Measurements from ENCODE around the gene ZDHHC12.

ZDHHC12 gene

DNA sequence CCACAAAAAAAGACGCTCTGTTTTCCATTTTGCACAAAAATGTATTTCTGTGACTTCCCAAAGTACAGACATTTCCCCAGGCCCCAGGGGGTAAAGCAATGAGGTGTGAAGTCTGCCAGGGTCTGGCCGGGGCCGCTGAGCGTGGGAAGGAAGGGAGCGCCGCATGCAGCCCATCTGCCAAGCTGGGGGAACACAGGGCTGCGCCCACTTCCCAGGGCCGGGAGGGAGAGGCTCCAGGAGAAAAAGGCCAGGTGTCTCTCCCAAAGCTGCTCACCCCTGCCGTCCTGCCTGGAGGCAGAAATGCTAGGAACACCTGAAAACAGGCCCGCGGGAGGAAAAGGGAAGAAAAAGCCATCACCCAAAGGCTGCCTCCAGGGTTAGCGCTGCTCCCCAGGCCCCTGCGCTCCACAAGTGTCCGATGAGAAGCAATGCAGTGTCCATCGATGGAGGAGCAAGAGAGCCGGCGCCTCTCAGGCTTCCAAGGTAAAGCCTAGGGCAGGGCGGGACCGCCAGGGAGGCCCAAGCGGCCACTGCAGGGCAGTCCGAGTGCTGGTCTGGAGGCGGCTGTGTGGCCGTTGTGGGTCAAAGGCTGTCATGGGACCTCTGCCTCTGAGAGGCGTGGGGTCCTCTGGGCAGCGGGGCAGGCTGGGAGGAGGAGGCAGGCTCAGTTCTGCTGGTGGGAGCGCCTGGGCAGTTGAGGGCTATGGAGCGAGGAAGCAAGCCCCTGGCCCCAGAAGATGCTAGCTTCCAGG, 6.0 kb upstream of the ZDHHC12 start:
- DNase-seq (ENCODE audit: low read depth in 1 of 2, low spot score in 1 of 2), result no peak

DNA sequence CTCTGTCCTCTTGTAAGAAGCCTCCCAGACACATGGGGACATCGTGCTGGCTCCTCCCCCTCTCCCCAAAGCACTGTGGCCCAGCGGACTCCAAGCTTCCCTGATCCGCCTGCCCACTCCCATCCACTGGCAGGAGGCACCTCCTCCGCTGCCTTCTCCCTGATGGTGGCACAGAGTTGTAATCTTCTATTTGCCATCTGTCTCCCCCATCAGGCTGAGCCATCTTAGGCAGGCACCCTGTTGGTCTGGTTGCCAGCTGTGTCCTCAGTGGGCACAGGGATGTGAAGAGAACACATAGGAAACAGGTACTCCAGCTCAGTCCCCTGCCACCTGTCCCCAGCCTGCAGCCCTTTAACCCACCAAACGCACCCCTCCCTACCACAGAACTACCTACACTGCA, 5.4 kb upstream of the ZDHHC12 start:
- DNase-seq (ENCODE audit: low read depth in 1 of 2, low spot score in 1 of 2), result no peak

DNA sequence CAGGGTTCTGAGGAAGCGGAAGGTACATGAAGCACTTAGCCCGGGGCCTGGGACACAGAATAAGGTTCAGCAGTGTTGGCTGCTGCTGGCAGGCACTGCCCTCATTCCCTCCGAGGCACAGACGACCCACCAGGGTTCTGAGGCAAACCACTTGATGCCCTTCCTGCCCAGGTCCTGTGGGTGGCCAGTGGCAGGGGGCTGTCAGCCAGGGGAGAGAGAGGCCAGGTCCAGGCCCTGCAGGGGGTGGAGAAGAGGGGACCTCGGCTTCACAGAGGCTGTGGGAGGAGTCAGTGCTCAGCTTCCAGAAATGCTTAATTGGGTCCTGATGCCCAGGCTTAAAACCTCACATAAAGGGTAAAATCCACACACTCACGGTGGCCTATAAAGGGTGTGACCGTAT, 4.4 kb upstream of the ZDHHC12 start:
- DNase-seq (ENCODE audit: low read depth in 1 of 2, low spot score in 1 of 2), result no peak

DNA sequence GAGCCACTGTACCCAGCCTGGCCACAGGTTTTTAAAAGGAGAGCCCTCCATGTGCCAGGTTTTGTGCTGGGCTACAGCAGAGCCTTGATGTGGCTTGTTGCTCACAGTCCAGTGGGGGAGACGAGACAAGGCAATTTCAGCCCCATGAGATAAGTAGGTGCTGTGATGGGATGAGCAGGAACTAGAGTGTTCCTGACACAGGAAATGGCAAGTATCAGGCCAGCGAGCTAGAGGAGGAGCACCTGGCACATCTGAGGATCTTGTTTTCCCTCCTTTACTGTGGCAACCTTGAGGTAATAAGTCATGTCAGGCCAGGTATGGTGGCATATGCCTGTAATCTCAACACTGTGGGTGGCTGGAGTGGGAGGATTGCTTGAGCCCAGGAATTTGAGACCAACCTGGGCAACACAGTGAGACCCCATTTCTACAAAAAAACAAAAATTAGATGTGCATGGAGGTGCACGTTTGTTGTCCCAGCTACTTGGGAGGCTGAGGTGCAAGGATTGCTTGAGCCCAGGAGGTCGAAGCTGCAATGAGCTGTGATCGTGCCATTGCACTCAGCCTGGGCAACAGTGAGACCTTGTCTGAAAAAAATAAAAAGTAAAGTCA, 3.8 kb upstream of the ZDHHC12 start:
- no peak for DNase-seq (ENCODE audit: low read depth in 1 of 2, low spot score in 1 of 2)

DNA sequence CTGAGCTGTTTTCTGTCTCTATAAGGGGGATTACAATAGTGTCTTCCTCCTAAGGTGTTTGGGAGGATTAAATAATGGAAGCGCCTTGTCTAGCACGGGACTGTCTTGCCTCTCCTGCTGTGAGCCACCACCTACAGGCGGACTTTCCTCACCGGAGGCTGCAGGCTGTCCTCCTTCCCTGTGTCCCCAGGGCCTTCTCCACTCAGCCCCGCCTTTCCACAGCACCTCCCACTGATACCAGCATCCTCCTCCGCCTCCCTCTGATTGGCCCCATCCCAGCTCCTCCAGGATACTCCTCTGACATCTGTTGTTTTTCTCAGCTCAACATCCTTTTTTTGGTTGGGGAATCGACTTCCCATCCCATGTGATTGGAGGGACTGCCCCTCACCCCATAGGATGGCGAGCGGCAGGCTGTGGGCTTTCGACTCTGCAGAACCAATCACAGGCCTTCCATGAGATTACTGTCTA, 851 bp upstream of the ZDHHC12 start:
- no peak for DNase-seq (ENCODE audit: low read depth in 1 of 2, low spot score in 1 of 2)

DNA sequence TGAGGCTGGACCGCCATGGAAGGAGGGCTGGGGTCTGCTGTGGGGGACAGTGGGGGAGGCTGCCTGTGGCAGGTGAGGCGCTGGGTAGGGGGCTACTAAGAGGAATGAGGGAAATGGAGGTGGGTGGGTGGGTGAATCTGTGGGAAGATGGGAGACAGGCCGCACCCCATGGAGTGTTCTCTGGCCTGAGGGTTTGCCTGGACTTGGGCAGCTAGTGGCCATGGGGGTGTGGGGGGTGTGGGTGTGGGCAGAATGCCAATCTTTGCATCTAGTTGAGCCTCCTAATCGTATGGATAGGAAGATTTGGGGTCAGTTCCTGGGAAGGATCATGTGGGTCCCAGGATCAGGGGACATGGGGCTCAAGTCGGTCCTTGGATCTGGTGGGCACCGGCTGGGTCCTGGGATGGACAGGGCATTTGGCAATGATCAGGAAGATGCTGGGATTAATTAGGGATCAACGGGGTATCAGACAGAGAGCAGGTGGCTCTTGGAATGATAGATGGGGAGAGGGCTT, 518 bp downstream of the ZDHHC12 start:
- DNase-seq (ENCODE audit: low read depth in 1 of 2, low spot score in 1 of 2), result no peak

DNA sequence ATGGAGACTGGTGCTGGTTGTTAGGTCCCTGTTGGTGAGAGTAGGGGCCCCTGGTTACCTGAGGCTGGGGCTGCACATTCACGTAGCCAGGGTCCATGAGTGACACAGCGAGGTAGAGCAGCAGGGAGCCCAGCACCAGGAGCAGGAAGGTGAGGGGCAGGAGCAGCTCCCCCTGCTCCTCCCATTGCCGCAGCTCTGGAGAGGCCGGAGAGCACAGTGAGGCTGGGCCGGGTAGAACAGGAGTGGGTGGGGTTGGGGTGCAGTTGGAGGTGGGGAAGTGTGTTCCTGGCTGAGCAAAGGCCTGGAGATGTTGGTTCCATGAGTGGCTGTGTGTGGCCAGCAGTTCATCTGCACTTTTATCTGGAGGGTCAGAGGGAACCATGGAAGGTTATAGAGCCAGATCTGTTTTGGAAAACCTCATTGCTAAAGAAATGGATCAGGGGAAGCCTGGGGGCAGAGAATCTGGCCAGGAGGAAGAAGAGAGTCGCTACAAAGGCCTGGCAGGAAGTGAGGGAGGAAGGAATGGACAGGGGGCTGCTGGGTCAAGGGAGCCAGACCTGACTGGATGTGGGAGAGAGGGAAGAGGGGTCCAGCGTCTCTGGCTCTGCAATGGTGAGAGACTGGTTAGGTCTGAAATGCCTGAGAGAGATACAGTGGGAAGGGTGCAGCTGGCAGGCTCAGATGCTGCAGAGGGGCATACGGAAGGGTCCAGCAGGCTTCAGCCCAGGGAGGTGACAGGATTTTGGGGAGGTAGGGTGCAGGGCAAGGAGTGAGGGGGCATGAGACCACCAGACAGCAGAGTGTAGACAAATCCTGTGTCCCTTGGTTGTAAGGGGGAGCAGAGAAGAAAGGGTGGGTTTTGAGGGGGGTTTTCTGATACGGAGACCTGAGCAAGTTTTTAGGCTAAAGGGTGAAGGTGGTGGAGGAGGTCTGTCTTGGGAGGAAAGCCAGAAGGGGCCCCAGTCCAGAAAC, 1.3 kb downstream of the ZDHHC12 start:
- DNase-seq (ENCODE audit: low read depth in 1 of 2, low spot score in 1 of 2), result no peak

DNA sequence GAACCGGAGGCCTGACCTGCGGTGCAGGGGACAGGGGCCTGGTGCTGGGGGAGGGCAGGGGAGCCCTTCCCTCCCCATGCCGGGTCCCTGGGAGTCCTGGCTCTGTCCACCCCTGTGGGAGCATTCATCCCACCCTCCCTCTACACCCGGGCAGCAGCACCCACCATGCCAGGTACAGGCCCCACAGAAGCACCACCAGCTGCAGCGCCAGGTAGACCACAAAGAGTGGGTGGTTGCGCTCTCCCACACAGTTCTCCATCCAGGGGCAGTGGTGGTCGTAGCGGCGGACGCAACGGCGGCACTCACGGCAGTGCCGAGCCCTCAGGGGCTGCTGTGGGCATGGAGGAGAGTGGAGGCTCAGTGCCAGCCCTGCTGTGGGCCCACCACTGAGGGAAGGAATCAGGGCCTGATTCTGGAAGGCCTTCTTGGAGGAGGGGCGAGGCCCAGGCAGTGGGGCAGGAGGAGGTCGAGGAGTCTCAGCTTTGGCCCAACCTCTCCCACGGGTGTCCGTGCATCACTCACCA, 2.4 kb downstream of the ZDHHC12 start:
- DNase-seq (ENCODE audit: low read depth in 1 of 2, low spot score in 1 of 2), result no peak

DNA sequence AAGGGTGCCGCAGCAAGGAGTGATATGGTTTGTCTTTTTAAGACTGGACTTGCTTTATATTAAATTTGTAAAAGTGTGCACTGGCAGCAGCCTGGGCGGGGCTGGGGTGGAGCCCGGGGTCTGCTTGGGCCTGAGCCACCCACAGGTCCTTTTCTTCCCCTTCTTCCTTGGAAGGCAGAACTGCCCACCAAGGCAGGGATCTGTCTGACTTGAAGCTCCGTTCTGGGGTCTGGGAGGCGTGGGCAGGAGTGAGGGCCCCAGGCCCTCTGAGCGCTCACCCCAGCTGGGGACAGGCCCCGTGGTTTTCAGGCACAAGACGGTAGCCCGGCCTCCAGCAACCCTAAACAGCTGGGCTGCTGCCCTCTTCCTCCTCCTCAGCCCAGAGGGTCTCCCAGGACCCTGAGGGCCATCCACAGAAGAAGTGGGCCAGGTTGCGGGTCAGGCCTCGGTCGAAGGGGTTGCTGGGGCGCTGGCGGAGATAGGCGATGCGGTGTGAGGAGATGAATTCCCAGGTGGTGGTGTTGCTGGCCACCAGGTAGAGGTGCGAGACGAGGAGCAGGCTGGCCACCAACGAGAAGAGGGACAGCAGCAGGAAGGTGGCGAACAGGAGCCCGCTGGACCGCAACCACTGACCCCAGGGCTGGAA, 3.0 kb downstream of the ZDHHC12 start:
- DNase-seq (ENCODE audit: low read depth in 1 of 2, low spot score in 1 of 2), result no peak

DNA sequence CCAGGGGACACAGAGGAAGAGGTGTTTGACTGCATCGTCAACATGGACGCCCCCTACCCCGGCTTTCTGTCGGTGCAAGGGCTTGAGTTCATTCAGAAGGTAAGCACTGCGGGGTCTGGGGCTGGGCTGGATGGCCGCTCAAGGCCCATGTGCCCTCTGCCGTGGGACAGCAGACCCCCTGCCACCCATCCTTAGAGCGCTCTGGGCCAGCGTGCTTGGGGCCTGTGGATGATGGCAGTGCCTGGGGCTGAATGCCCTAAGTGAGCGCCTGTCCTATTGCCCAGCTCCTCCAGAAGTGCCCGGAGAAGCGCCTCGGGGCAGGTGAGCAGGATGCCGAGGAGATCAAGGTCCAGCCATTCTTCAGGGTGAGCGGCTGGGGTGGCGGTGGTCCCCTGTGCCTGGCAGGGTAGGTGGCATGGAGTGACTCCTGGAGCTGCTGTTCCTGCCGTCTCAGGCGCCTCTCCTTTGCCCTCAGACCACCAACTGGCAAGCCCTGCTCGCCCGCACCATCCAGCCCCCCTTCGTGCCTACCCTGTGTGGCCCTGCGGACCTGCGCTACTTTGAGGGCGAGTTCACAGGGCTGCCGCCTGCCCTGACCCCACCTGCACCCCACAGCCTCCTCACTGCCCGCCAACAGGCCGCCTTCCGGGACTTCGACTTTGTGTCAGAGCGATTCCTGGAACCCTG, 3.9 kb downstream of the ZDHHC12 start:
- DNase-seq (ENCODE audit: low read depth in 1 of 2, low spot score in 1 of 2), result no peak

DNA sequence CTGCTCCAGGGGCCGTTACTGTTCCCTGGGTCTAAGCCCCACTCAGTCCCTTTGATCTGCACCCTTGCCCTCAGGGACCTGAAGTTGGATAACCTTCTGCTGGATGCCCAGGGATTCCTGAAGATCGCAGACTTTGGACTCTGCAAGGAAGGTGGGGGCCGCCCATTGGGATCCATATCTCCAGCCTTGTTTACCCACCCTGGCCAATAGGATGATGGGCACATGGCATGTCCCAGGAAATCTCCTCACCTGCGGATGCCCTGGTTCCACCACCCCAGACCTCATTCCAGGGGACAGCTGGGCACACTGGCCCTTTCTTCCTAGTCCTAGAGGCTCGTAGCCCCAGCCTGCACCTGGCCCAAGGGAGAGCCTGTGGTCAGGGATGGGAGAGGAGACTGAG, 5.5 kb downstream of the ZDHHC12 start:
- DNase-seq (ENCODE audit: low read depth in 1 of 2, low spot score in 1 of 2), result no peak

DNA sequence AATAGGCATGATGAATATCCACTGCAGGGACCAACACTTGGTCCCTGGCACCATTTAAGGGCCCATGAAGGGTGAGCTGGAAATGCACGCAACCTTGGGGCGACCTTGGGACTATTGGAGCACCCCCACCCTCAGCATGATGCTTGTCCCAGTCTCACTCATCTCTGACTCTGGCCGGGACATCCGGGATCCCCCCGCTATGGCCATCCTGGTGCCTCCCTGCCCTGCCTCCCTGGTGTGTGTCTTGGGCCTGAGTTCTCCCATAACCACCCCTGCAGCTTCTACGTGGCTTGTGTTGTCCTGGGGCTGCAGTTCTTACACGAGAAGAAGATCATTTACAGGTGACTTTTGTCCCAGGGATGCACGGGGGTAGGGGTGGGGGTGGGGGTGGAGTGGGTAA, 5.9 kb downstream of the ZDHHC12 start:
- no peak for DNase-seq (ENCODE audit: low read depth in 1 of 2, low spot score in 1 of 2)

DNA sequence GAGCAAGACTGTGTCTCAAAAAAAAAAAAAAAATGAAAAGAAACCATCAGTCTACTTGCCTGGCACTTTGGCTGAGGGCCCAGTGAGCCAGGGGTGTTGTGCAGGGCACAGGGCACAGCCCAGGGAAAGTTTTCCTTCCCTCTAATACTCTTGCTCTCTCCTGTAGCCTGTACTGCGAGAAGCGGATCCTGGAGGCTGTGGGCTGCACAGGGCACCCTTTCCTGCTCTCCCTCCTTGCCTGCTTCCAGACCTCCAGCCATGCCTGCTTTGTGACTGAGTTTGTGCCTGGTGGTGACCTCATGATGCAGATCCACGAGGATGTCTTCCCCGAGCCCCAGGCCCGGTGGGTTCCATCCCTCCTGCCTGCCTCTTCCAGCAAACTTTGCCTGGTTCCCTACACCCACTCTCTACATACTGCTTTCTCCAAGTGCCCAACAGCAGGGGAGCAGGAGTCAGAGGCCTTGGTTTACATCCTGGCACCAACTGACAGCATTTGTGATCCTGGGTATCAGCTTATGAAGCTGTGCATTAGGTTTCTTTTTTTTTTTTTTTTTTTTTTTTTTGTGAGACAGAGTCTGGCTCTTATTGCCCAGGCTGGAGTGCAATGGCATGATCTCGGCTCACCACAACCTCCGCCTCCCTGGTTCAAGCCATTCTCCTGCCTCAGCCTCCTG, 7.2 kb downstream of the ZDHHC12 start:
- no peak for DNase-seq (ENCODE audit: low read depth in 1 of 2, low spot score in 1 of 2)

DNA sequence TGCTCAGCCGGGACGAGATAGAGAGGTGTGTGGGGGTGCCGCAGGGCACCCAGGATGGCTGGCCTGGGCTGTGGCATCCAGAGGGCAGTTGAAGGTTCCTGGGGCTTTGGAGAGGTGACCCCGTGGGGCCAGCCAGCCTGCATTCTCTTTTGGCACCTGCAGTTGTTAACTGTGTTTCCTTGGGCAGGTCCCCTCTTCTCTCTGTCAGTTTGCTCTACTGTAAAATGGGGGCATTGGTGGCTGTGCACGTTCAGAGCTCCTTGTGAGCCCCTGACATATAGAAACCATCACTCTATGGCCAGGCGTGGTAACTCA, 8.5 kb downstream of the ZDHHC12 start:
- DNase-seq (ENCODE audit: low read depth in 1 of 2, low spot score in 1 of 2), result no peak

DNA sequence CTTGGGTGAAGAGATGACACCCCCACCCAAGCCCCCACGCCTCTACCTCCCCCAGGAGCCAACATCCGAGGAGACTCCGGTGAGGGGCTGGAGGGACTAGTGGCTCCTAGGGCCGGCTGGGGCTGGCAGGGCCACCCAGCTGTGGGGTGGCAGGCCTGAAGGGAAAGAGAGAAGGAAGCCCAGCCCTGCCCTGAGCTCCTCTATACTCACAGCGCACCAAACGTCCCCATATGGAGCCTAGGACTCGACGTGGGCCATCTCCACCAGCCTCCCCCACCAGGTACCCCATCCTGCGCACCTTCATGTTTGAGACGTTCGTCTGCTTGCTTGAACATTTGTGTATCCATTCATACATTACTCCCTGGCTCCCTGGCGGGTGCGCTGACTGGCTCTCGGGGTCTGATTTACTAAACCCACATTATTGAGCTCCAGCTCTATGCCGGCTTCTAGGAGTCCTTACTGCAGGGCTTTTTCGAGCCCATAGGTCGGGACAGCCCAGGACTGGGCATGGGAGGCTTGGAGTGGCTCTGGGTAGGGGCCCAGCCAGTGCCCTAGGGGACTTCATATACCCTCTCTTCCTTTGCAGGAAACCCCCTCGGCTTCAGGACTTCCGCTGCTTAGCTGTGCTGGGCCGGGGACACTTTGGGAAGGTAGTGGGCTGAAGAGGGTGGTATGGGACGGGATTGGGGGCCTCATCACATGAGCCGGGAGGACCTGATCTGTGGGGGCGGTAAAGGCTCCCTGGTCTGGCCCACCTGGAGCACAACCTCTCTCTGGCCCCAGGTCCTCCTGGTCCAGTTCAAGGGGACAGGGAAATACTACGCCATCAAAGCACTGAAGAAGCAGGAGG, 9.1 kb downstream of the ZDHHC12 start:
- no peak for DNase-seq (ENCODE audit: low read depth in 1 of 2, low spot score in 1 of 2)

DNA sequence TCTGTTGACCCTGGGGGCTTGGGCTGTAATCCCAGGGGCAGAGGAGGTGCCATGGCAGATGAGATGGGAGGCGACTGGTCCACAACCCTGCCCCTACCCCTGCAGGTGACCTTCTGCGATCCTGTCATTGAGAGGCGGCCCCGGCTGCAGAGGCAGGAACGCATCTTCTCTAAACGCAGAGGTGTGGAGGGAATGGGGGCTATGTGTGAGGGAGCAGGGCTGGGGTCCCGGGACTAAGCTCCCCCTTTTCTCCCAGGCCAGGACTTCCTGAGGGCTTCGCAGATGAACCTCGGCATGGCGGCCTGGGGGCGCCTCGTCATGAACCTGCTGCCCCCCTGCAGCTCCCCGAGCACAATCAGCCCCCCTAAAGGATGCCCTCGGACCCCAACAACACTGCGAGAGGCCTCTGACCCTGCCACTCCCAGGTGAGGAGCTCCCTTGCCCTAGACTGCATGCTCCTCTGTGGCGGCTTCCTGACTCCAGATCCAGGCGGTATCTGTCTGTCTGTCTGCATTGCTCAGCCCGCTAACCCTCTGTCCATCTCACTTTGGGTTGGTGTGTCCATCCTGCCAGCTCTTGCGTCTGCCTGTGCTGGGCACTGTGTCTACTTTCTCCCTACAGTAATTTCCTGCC, 9.9 kb downstream of the ZDHHC12 start:
- no peak for DNase-seq (ENCODE audit: low read depth in 1 of 2, low spot score in 1 of 2)

DNA sequence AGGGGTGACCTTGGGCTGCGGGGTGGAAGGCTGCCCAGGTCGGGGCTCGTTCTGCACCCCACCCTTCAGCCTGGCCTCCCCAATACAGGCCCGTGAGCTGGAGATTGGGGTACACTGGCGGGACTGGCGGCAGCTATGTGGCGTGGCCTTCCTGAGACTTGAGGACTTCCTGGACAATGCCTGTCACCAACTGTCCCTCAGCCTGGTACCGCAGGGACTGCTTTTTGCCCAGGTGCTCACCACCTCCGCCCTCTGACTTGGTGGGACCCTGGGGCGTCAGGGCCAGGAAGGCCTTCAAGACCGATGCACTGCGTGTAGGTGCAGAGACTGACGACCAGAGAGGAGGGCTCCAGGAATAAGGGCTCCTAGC, 10.5 kb downstream of the ZDHHC12 start:
- DNase-seq (ENCODE audit: low read depth in 1 of 2, low spot score in 1 of 2), result no peak
